Body of pancreas (tissue), 4 donors: ENCODE results near the gene METAP1D. TPM values are rescaled to one million over a fixed set of nuclear protein-coding genes. Genes with fewer than 3 reads are reported as not detected.
"Not testable (repeated sequence)": the region's sequence is repeated elsewhere in the genome, so short reads cannot be mapped to it uniquely, and the experiment has no call there.

Experiments
- ATAC-seq: fragments of 150-250 bp; one replicate; pipeline ENCODE4 v1.9.1; 2016
- DNase-seq, 4 donors: peaks; one replicate each; pipeline ENCODE4 v3.0.0-alpha.2; 2019
- H3K27ac ChIP-seq, 4 donors: fragments of 200-600 bp; sonication (generic); 1 replicate in 3 of 4; 2 replicates in 1 of 4; pipeline versions ENCODE4 v1.5.1 to v1.6.1; 2016 to 2019; ENCODE audit warnings: mild to moderate bottlenecking in 1 of 4, mixed read lengths in 1 of 4, moderate library complexity in 1 of 4
- H3K27me3 ChIP-seq, 2 donors: fragments of 200-600 bp; sonication (generic); one replicate each; pipeline ENCODE4 v1.6.0; 2016; ENCODE audit warnings: mild to moderate bottlenecking in 1 of 2
- H3K36me3 ChIP-seq, 2 donors: fragments of 200-600 bp; sonication (generic); replicated peaks in 1 of 2; 2 replicates each; pipeline ENCODE4 v1.5.1; 2016; ENCODE audit warnings: low read depth in 2 of 2; ENCODE audit not compliant: insufficient read depth in 1 of 2
- H3K4me1 ChIP-seq: fragments of 200-600 bp; sonication (generic); one replicate; pipeline ENCODE4 v1.6.0; 2016
- H3K4me3 ChIP-seq, 2 donors: fragments of 200-600 bp; sonication (generic); 1 replicate in 1 of 2; 2 replicates in 1 of 2; pipeline ENCODE4 v1.5.1; 2016 to 2019
- H3K9me3 ChIP-seq, 3 donors: fragments of 200-600 bp; sonication (generic); 1 replicate in 2 of 3; 2 replicates in 1 of 3; pipeline ENCODE4 v1.5.1; 2016
- POLR2A ChIP-seq, 3 donors: fragments of 450-650 bp; IDR thresholded peaks; one replicate each; pipeline ENCODE4 v1.6.1; 2016; ENCODE audit warnings: antibody characterized with exemption in 3 of 3, mild to moderate bottlenecking in 2 of 3
- WGBS, 2 donors: methylation state at CpG; one replicate each; pipeline ENCODE4 v1.1.5; 2017; 5-methylcytosine and 5-hydroxymethylcytosine counted together
- intact Hi-C: fragments of 100-400 bp; cut with DNase I; formaldehyde crosslinking; loops from one replicate; pipeline ENCODE4 v1.15.1; 2023
- total RNA-seq, 2 donors: library from RNA; depleted of rRNA; stranded (reverse); fragments of >200 nt; gene quantifications; one replicate each; pipeline ENCODE4 v1.1.0, GENCODE V29; 2016
- TF ChIP-seq, protein P1 (sequence below), 7 experiments: fragments of 450-650 bp in 4 of 7; fragments of 200-600 bp in 3 of 7; sonication (generic) in 3 of 7; IDR thresholded peaks; one replicate each; pipeline ENCODE4 v1.5.1; 2016 to 2019; ENCODE audit warnings: antibody characterized with exemption in 7 of 7

Gene METAP1D
- total RNA-seq, 2 donors from 2014 or later, result 9.9 to 40.9 TPM

DNA sequence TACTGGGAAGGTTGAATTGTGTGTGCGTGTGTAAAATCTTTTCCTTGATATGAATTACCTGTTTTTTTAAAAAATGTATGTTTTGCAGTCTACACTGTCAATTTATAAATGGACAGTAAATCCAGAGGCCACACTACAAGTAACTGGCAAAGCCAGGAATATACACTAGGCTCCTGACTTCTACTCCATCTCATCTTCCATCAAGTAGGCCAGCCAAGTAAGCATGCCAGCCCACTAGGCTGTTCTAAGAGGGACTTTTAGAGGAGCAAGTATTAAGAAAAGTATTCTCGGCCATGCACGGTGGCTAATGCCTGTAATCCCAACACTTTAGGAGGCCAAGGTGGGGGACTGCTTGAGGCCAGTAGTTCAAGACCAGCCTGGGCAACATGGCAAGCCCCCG is 13.0 kb upstream of the METAP1D start:
- WGBS, 2 donors, result 74 to 97% methylated on average over 4 of the region's 4 CpGs
- H3K36me3 ChIP-seq, result no peaks in the 10 kb centered on the region
- H3K4me1 ChIP-seq, result no peaks in the 10 kb centered on the region
- no peak for TF ChIP-seq POLR2A (IDR thresholded peaks at IDR 0.05)
- TF ChIP-seq, protein P1, sequence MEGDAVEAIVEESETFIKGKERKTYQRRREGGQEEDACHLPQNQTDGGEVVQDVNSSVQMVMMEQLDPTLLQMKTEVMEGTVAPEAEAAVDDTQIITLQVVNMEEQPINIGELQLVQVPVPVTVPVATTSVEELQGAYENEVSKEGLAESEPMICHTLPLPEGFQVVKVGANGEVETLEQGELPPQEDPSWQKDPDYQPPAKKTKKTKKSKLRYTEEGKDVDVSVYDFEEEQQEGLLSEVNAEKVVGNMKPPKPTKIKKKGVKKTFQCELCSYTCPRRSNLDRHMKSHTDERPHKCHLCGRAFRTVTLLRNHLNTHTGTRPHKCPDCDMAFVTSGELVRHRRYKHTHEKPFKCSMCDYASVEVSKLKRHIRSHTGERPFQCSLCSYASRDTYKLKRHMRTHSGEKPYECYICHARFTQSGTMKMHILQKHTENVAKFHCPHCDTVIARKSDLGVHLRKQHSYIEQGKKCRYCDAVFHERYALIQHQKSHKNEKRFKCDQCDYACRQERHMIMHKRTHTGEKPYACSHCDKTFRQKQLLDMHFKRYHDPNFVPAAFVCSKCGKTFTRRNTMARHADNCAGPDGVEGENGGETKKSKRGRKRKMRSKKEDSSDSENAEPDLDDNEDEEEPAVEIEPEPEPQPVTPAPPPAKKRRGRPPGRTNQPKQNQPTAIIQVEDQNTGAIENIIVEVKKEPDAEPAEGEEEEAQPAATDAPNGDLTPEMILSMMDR (IDR thresholded peaks at IDR 0.05), result no peak
- no peaks in the 10 kb centered on the region for H3K27me3 ChIP-seq
- intact Hi-C loops, result no loop called here
- H3K4me3 ChIP-seq, result no peak overlapping the region
- no peak overlapping the region for H3K27ac ChIP-seq
- ATAC-seq (no peak), DNase-seq (no peak)
- H3K9me3 ChIP-seq, result no peaks in the 10 kb centered on the region

DNA sequence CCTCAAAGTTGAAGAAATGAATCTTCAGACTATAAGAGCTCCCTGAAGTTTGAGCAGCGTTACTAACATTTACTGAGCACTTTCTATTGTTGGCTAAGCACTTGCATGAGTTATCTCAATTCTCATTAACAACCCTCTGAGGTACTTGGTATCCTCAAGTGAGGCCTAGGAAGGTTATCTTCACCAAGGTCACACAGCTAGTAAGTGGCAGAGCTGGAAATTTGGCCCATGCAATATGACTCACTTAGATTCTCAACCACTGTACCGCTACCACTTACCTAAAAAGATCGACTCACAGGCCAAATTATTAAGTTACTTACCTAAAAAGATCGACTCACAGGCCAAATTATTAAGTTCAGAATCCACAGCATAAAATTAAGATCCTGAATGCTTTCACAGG is 8.7 kb upstream of the METAP1D start:
- ATAC-seq, result no peak
- WGBS, 2 donors, result 84% methylated on average over 4 of the region's 4 CpGs
- H3K9me3 ChIP-seq, result no peaks in the 10 kb centered on the region
- no peak for DNase-seq
- H3K27ac ChIP-seq, result no peak overlapping the region
- no peaks in the 10 kb centered on the region for H3K36me3 ChIP-seq
- H3K4me1 ChIP-seq, result no peaks in the 10 kb centered on the region
- no peaks in the 10 kb centered on the region for H3K27me3 ChIP-seq
- H3K4me3 ChIP-seq, result no peak overlapping the region
- TF ChIP-seq POLR2A (IDR thresholded peaks at IDR 0.05), result no peak
- TF ChIP-seq, protein P1 (IDR thresholded peaks at IDR 0.05), result no peak
- intact Hi-C loops, result no loop called here

DNA sequence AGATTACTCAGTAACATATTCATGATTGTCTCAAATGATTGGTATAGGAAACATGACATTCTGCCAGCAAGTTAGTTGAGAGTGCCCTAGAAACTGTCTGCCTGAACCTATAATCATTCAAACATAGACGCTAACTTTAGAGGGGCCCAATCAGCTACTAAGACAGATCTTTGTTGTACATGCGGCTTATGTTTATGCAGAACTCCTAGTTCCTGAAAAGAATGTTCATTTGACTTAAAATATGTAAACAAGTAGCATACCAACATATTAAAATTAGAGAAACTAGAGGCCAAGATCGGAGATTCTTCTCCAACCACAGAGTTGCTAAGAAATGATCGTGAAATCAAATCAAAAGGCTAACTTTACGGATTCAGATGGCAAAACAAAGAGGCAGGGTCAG is 4.2 kb upstream of the METAP1D start:
- no peak overlapping the region for H3K27ac ChIP-seq
- H3K4me3 ChIP-seq, result no peak overlapping the region
- no peaks in the 10 kb centered on the region for H3K36me3 ChIP-seq
- DNase-seq (no peak), ATAC-seq (no peak)
- no peak for TF ChIP-seq POLR2A (IDR thresholded peaks at IDR 0.05)
- TF ChIP-seq, protein P1 (IDR thresholded peaks at IDR 0.05), result no peak
- peaks cover 9% of the 10 kb centered on the region for H3K4me1 ChIP-seq
- WGBS, 2 donors, result 90 to 92% methylated on average over 5 of the region's 5 CpGs
- no peaks in the 10 kb centered on the region for H3K27me3 ChIP-seq
- intact Hi-C loops, result no loop called here
- no peaks in the 10 kb centered on the region for H3K9me3 ChIP-seq

DNA sequence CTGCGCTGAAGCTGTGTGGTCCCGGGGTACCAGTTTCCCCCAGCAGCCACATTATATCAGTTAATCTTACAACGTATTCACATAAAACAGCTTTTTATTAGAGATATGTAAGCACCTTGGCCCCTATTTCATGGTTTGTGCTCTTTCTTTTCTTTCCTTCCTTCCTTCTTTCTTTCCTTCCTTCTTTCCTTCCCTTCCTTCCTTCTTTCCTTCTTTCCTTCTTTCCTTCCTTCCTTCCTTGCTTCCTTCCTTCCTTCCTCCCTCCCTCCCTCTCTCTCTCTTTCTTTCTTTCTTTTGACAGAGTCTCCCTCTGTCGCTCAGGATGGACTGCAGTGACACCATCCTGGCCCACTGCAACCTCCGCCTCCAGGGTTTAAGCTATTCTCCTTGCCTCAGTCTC is 3.7 kb upstream of the METAP1D start:
- WGBS, 2 donors, result 85 to 91% methylated on average over 5 of the region's 5 CpGs
- Histone ChIP-seq H3K27me3 (no peaks in the 10 kb centered on the region), H3K4me1 (peaks cover 9% of the 10 kb centered on the region), H3K27ac (no peak overlapping the region), H3K36me3 (no peaks in the 10 kb centered on the region), H3K9me3 (no peaks in the 10 kb centered on the region), H3K4me3 (no peak overlapping the region)
- DNase-seq, result no peak
- no peak for ATAC-seq
- intact Hi-C loops, result no loop called here
- no peak for TF ChIP-seq POLR2A (IDR thresholded peaks at IDR 0.05)
- TF ChIP-seq, protein P1 (IDR thresholded peaks at IDR 0.05), result no peak

DNA sequence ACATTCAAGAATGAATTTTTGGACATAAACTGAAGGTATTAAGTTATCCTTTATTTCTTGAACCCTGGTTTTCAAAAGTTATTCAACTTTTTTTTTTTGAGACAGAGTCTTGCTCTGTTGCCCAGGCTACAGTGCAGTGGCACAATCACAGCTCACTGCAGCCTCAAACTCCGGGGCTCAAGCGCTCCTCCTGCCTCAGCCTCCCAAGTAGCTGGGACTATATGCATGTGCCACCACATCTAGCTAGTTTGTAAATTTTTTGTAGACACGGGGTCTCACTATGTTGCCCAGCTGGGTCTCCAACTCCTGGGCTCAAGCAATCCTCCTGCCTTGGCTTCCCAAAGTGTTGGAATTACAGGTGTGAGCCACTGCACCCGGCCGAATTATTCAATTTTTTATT is 2.7 kb upstream of the METAP1D start:
- H3K27ac ChIP-seq, H3K4me3 ChIP-seq, intact Hi-C loops, ATAC-seq, H3K36me3 ChIP-seq, H3K4me1 ChIP-seq, H3K27me3 ChIP-seq, DNase-seq, H3K9me3 ChIP-seq: not testable (repeated sequence)
- 75 to 83% methylated on average over 5 of the region's 5 CpGs for WGBS, 2 donors
